Measurements from ENCODE around the gene CTXN2. TPM values are rescaled to one million over a fixed set of nuclear protein-coding genes. Genes with fewer than 3 reads are reported as not detected.
A peak's percentile ranks its signal among the peaks of the same experiment; 100 is the strongest.

CTXN2 gene
- total and polyA plus RNA-seq, 2 of the 13 experiments (the other 11 are each of a cell fraction or from before 2014, with no cell fraction given) = not detected

DNA sequence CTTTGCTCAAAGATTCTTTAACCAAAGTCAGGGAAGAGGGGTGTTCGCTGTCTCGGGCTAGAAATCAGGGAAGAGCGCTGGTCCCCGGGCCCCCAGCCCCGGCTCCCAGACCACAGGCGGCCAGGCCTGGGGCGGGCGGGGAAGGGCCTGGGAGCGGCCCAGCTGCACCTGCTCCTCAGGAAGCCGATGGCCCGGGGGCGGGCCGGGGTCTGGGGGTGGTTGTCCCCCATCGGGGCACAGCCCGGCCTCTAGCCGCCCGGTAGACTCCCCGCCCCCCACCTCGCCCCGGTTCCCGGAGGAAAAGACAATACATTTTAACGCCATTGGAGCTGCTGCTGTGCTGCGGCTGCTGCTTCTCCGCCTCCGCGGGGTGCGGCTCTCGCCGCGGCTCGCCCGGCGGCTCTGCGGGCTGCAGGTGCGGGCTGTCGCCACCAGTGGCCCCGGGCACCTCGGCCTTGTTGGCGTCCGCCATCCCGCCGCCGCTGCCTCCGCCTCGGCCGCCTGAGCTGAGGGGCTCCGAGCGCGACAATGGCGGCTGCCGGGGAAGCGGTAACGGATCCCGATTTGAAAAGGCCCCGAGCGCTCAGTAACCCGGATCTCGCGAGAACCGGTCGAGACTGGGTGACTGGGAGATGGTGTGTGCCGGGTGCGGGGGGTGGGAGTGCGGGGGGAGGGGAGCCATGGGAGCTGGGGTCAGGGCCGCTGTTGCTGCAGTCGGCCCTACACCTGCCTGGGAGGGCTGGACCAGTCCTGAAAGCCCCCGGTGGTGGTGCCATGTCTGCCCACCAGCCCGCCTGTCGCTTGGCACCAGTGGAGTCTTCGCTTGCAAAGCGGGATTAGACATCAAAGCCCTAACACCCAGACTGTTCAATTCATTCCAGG is 13.5 kb upstream of the CTXN2 start, which contains the start of gene MYEF2 (continued):
- TF ChIP-seq, protein P1, sequence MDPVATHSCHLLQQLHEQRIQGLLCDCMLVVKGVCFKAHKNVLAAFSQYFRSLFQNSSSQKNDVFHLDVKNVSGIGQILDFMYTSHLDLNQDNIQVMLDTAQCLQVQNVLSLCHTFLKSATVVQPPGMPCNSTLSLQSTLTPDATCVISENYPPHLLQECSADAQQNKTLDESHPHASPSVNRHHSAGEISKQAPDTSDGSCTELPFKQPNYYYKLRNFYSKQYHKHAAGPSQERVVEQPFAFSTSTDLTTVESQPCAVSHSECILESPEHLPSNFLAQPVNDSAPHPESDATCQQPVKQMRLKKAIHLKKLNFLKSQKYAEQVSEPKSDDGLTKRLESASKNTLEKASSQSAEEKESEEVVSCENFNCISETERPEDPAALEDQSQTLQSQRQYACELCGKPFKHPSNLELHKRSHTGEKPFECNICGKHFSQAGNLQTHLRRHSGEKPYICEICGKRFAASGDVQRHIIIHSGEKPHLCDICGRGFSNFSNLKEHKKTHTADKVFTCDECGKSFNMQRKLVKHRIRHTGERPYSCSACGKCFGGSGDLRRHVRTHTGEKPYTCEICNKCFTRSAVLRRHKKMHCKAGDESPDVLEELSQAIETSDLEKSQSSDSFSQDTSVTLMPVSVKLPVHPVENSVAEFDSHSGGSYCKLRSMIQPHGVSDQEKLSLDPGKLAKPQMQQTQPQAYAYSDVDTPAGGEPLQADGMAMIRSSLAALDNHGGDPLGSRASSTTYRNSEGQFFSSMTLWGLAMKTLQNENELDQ (CRISPR knock-in tag; IDR thresholded peaks at IDR 0.05; ENCODE audit: borderline replicate concordance) = no peak
- TF ChIP-seq, protein P2, sequence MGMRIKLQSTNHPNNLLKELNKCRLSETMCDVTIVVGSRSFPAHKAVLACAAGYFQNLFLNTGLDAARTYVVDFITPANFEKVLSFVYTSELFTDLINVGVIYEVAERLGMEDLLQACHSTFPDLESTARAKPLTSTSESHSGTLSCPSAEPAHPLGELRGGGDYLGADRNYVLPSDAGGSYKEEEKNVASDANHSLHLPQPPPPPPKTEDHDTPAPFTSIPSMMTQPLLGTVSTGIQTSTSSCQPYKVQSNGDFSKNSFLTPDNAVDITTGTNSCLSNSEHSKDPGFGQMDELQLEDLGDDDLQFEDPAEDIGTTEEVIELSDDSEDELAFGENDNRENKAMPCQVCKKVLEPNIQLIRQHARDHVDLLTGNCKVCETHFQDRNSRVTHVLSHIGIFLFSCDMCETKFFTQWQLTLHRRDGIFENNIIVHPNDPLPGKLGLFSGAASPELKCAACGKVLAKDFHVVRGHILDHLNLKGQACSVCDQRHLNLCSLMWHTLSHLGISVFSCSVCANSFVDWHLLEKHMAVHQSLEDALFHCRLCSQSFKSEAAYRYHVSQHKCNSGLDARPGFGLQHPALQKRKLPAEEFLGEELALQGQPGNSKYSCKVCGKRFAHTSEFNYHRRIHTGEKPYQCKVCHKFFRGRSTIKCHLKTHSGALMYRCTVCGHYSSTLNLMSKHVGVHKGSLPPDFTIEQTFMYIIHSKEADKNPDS (CRISPR knock-in tag; IDR thresholded peaks at IDR 0.05) = no peak
- no peak for TF ChIP-seq ZNF703 (CRISPR knock-in tag; IDR thresholded peaks at IDR 0.05; ENCODE audit: borderline replicate concordance)
- TF ChIP-seq TARDBP (CRISPR knock-in tag; IDR thresholded peaks at IDR 0.05) = no peak
- TF ChIP-seq JUNB (CRISPR knock-in tag; IDR thresholded peaks at IDR 0.05; ENCODE audit: borderline replicate concordance) = no peak
- TF ChIP-seq STAT5B (CRISPR knock-in tag; IDR thresholded peaks at IDR 0.05) = no peak
- TF ChIP-seq, protein P3, sequence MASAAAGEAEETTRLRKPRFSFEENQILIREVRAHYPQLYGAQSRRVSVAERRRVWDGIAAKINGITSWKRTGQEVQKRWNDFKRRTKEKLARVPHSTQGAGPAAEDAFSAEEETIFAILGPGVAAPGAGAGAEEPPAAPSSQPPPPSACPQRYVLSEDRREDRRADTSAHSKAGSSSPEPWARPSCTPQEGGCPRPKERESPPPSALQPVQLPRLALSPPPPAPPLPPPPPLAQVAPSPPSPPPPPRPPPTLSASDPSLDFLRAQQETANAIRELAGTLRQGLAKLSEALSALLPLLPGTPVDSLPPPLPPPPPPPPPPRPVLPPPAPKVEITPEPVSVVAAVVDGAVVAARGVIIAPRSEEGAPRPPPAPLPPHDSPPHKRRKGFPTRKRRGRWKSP (CRISPR knock-in tag; IDR thresholded peaks at IDR 0.05) = no peak
- no peak for TF ChIP-seq ZNF121 (CRISPR knock-in tag; IDR thresholded peaks at IDR 0.05)
- no peak for TF ChIP-seq SMAD1 (CRISPR knock-in tag; IDR thresholded peaks at IDR 0.05; ENCODE audit: borderline replicate concordance, low read depth)
- TF ChIP-seq, protein P4, sequence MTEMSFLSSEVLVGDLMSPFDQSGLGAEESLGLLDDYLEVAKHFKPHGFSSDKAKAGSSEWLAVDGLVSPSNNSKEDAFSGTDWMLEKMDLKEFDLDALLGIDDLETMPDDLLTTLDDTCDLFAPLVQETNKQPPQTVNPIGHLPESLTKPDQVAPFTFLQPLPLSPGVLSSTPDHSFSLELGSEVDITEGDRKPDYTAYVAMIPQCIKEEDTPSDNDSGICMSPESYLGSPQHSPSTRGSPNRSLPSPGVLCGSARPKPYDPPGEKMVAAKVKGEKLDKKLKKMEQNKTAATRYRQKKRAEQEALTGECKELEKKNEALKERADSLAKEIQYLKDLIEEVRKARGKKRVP (CRISPR knock-in tag; IDR thresholded peaks at IDR 0.05) = 0 out of 4 replicates have a peak, but pooled peaks of 1 of the 2 experiments have one; percentile 29
- TF ChIP-seq SP140L (CRISPR knock-in tag; IDR thresholded peaks at IDR 0.05; ENCODE audit: borderline replicate concordance) = no peak
- TF ChIP-seq KMT2A (CRISPR knock-in tag; IDR thresholded peaks at IDR 0.05) = 0 out of 2 replicates have a peak, but pooled peaks have one; percentile 11
- TF ChIP-seq, protein P5, sequence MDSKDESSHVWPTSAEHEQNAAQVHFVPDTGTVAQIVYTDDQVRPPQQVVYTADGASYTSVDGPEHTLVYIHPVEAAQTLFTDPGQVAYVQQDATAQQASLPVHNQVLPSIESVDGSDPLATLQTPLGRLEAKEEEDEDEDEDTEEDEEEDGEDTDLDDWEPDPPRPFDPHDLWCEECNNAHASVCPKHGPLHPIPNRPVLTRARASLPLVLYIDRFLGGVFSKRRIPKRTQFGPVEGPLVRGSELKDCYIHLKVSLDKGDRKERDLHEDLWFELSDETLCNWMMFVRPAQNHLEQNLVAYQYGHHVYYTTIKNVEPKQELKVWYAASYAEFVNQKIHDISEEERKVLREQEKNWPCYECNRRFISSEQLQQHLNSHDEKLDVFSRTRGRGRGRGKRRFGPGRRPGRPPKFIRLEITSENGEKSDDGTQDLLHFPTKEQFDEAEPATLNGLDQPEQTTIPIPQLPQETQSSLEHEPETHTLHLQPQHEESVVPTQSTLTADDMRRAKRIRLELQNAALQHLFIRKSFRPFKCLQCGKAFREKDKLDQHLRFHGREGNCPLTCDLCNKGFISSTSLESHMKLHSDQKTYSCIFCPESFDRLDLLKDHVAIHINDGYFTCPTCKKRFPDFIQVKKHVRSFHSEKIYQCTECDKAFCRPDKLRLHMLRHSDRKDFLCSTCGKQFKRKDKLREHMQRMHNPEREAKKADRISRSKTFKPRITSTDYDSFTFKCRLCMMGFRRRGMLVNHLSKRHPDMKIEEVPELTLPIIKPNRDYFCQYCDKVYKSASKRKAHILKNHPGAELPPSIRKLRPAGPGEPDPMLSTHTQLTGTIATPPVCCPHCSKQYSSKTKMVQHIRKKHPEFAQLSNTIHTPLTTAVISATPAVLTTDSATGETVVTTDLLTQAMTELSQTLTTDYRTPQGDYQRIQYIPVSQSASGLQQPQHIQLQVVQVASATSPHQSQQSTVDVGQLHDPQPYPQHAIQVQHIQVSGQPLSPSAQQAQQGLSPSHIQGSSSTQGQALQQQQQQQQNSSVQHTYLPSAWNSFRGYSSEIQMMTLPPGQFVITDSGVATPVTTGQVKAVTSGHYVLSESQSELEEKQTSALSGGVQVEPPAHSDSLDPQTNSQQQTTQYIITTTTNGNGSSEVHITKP (CRISPR knock-in tag; IDR thresholded peaks at IDR 0.05; ENCODE audit: low read depth) = no peak
- TF ChIP-seq, protein P6, sequence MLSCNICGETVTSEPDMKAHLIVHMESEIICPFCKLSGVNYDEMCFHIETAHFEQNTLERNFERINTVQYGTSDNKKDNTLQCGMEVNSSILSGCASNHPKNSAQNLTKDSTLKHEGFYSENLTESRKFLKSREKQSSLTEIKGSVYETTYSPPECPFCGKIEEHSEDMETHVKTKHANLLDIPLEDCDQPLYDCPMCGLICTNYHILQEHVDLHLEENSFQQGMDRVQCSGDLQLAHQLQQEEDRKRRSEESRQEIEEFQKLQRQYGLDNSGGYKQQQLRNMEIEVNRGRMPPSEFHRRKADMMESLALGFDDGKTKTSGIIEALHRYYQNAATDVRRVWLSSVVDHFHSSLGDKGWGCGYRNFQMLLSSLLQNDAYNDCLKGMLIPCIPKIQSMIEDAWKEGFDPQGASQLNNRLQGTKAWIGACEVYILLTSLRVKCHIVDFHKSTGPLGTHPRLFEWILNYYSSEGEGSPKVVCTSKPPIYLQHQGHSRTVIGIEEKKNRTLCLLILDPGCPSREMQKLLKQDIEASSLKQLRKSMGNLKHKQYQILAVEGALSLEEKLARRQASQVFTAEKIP (CRISPR knock-in tag; IDR thresholded peaks at IDR 0.05; ENCODE audit: borderline replicate concordance) = no peak
- no peak for TF ChIP-seq MIER2 (CRISPR knock-in tag; IDR thresholded peaks at IDR 0.05)

All from HepG2 (cell line).